ENCODE measurements around the gene LRRTM4. TPM values are rescaled to one million over a fixed set of nuclear protein-coding genes. Genes with fewer than 3 reads are reported as not detected.

LRRTM4 gene
- total RNA-seq, result not detected

DNA sequence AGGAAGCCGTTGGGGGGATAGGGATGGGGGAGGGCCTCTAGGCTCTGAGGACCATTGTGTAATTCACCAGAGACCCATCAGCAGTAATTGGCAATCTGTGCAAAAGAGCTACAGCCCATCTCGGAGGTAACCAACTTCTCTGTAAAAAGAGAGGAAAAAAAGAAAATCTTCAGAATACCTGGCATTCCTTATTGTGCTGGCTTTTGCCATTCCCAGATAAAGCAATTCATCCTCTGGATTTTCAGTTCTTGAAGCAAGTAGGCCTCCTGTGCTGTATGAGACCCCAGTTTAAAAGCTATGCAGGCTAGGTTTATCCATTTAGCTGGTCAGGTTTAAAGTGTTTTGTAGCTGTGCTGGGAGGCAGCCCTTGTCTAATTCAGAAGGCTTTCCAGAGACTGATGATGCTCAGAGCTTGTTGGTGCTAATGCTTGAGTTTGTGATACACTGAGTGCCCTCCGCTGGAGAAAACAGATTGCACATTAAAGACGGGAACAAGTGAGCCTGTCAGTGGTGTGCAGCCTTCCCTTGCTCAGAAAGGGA is at the start of gene LRRTM4:
TSS of gene LRRTM4 (minus strand) at position 446 of the 540 bp plus-strand sequence.
- WGBS, 2 donors, result 21 to 24% methylated on average over 4 of the region's 4 CpGs
- Histone ChIP-seq H3K9me3 (no peaks in the 10 kb centered on the region), H3K4me1 (peaks cover 0 to 4% of the 10 kb centered on the region in 2 donors), H3K36me3 (no peaks in the 10 kb centered on the region), H3K27ac (no peak within 1 kb of the TSS), H3K27me3 (no peaks in the 10 kb centered on the region), H3K4me3 (replicated peaks in 1 of 3) (no peak within 1 kb of the TSS)
- intact Hi-C loops (cut with DNase I), result no loop called here
- no peak for DNase-seq
- no peak for TF ChIP-seq CTCF (IDR thresholded peaks at IDR 0.05)
- no peak for TF ChIP-seq POLR2A (IDR thresholded peaks at IDR 0.05)

DNA sequence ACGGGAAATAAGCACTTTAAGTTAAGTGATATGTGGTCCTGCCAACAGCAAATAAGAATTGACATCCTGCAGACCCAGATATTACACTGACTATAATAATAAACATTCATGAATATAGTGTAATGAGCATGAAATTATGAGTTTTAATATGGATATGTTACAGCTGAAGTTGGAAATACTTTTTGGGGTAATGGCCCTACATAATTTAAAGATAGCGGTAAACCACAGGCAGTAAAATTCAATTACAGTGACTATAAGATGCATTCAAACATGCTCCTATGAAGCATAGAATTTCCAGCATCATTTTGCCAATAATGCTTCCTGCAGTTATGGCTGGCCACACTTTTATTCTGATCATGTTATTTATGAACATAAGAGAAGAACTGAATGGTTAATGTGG is 49.4 kb upstream of the LRRTM4 start:
- Histone ChIP-seq H3K4me1 (no peaks in the 10 kb centered on the region), H3K27ac (no peak overlapping the region), H3K4me3 (replicated peaks in 1 of 3) (no peak overlapping the region), H3K27me3 (no peaks in the 10 kb centered on the region), H3K9me3 (no peaks in the 10 kb centered on the region), H3K36me3 (no peaks in the 10 kb centered on the region)
- TF ChIP-seq POLR2A (IDR thresholded peaks at IDR 0.05) (no peak), CTCF (IDR thresholded peaks at IDR 0.05) (no peak)
- no peak for DNase-seq
- intact Hi-C loops (cut with DNase I), result no loop called here
- WGBS, 2 donors, result 54 to 82% methylated on average over 2 of the region's 2 CpGs

- Histone ChIP-seq H3K4me3 (replicated peaks in 1 of 3) (no peak overlapping the region), H3K27me3 (no peaks in the 10 kb centered on the region), H3K27ac (no peak overlapping the region), H3K36me3 (no peaks in the 10 kb centered on the region), H3K9me3 (no peaks in the 10 kb centered on the region), H3K4me1 (no peaks in the 10 kb centered on the region)
- WGBS, 2 donors, result 72 to 73% methylated on average over 2 of the region's 2 CpGs
- TF ChIP-seq CTCF (IDR thresholded peaks at IDR 0.05) (no peak), POLR2A (IDR thresholded peaks at IDR 0.05) (no peak)
- intact Hi-C loops (cut with DNase I), result no loop called here
- no peak for DNase-seq
Measured at GRCh38 chr2:77567723-77568122, 45.5 kb upstream of the LRRTM4 start.

GRCh38 chr2:77566582-77566981 is 44.4 kb upstream of the LRRTM4 start:
- WGBS, 2 donors, result 84 to 89% methylated on average over 3 of the region's 3 CpGs
- TF ChIP-seq POLR2A (IDR thresholded peaks at IDR 0.05) (no peak), CTCF (IDR thresholded peaks at IDR 0.05) (no peak)
- DNase-seq, result no peak
- no peaks in the 10 kb centered on the region for H3K9me3 ChIP-seq
- H3K36me3 ChIP-seq, result no peaks in the 10 kb centered on the region
- H3K4me1 ChIP-seq, result no peaks in the 10 kb centered on the region
- no peak overlapping the region for H3K27ac ChIP-seq
- no peaks in the 10 kb centered on the region for H3K27me3 ChIP-seq
- H3K4me3 ChIP-seq (replicated peaks in 1 of 3), result no peak overlapping the region
- intact Hi-C loops (cut with DNase I), result no loop called here

DNA sequence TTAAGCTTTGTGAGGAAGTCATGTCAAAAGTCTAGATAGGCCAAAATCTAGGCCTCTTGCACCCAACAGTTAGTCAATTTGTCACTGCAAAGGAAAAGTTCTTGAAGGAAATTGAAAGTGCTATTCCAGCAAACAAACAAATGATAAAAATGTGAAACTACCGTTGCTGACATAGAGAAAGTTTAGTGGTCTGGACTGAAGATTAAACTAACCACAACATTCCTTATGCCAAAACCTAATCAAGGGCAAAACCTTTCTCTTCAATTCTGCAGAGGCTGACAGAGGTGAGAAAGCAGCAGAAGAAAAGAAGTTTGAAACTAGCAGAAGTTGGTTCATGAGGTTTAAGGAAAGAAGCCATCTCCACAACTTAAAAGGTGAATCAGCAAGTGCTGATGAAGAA is 44.0 kb upstream of the LRRTM4 start:
- WGBS, 2 donors, result 54 to 65% methylated on average over 1 of the region's 1 CpG
- TF ChIP-seq CTCF (IDR thresholded peaks at IDR 0.05) (no peak), POLR2A (IDR thresholded peaks at IDR 0.05) (no peak)

More for the DNA sequence above, 44.0 kb upstream of the LRRTM4 start:
- intact Hi-C loops (cut with DNase I), result no loop called here
- Histone ChIP-seq H3K36me3 (no peaks in the 10 kb centered on the region), H3K4me3 (replicated peaks in 1 of 3) (no peak overlapping the region), H3K4me1 (no peaks in the 10 kb centered on the region), H3K27me3 (no peaks in the 10 kb centered on the region), H3K27ac (no peak overlapping the region), H3K9me3 (no peaks in the 10 kb centered on the region)
- DNase-seq, result no peak

Data from thyroid gland (tissue), 4 donors.